ENCODE data around the gene PBX1. TPM values are rescaled to one million over a fixed set of nuclear protein-coding genes. Genes with fewer than 3 reads are reported as not detected.

Gene PBX1
- total and polyA plus RNA-seq, 2 donors (not counting 3 experiments of a cell fraction or from before 2014, with no cell fraction given) = 10.7 to 24.1 TPM

DNA sequence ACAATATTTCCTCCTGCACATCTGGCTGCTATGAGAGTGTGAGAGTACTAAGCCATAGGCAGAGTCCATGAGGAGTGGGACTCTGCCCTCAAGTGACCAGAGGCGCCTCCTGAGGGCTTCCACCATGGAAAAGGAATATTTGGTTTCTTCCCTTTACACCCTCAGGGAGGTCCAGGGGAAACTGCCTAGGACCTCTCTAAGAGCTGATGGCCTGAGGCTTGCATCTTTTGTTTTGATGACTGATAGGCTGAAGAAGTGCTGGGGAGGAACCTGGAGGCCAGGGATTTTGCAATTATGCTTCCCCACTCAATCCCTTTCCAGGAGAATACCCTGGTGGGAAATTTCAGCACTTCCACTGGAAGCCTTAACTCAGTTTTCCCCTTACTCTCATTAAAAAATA lies 111.0 kb downstream of the PBX1 start:
- Histone ChIP-seq H3K27ac (ENCODE audit: insufficient read depth, low read depth, low read length) (no peak overlapping the region), H3K9me1 (replicated peaks; ENCODE audit: control insufficient read depth, extremely low read depth, insufficient read depth, low read length) (no peaks in the 10 kb centered on the region), H3K4me3 (replicated peaks in 1 of 3; ENCODE audit: insufficient read depth in 1 of 3, low read depth in 1 of 3, low read length in 3 of 3) (no peak overlapping the region), H3K79me2 (ENCODE audit: control insufficient read depth, insufficient read depth, low read length) (no peaks in the 10 kb centered on the region), H3K9me3 (replicated peaks; ENCODE audit: control insufficient read depth, insufficient read depth, low read length) (no peaks in the 10 kb centered on the region), H3K4me1 (ENCODE audit: control insufficient read depth, extremely low read depth, insufficient read depth, low read length) (no peaks in the 10 kb centered on the region), H2AFZ (ENCODE audit: low read depth, low read length) (no peak overlapping the region), H3K27me3 (ENCODE audit: control insufficient read depth in 2 of 2, insufficient read depth in 2 of 2, low read length in 2 of 2) (no peaks in the 10 kb centered on the region), H3K9ac (replicated peaks; ENCODE audit: extremely low read depth, insufficient read depth, low read length) (no peak overlapping the region), H3K36me3 (ENCODE audit: control insufficient read depth in 2 of 2, extremely low read depth in 1 of 2, insufficient read depth in 2 of 2, low read length in 2 of 2) (no peaks in the 10 kb centered on the region), H4K20me1 (replicated peaks; ENCODE audit: control insufficient read depth, extremely low read depth, insufficient read depth, low read length) (no peaks in the 10 kb centered on the region), H3K4me2 (ENCODE audit: insufficient read depth, low read length) (no peak overlapping the region)
- TF ChIP-seq POLR2AphosphoS5 (IDR thresholded peaks at IDR 0.05; ENCODE audit: insufficient read depth, low read depth, low read length) = no peak
- TF ChIP-seq, protein P1, sequence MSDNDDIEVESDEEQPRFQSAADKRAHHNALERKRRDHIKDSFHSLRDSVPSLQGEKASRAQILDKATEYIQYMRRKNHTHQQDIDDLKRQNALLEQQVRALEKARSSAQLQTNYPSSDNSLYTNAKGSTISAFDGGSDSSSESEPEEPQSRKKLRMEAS (IDR thresholded peaks at IDR 0.05; ENCODE audit: insufficient read depth, insufficient read length) = no peak
- BruUV-seq (replicated peaks) = no TSS peak
- FAIRE-seq = no peak
- no peak for DNase-seq (ENCODE audit: low read depth, low spot score)
- POLR2A ChIA-PET = no interaction called here
- dilution Hi-C loops (cut with MboI; ENCODE audit: extremely low pct_ligation_motif_present, low sequenced_read_pairs) = no loop called here
- CTCF ChIA-PET = no interaction called here
- intact Hi-C loops (cut with micrococcal nuclease) = no loop called here

DNA sequence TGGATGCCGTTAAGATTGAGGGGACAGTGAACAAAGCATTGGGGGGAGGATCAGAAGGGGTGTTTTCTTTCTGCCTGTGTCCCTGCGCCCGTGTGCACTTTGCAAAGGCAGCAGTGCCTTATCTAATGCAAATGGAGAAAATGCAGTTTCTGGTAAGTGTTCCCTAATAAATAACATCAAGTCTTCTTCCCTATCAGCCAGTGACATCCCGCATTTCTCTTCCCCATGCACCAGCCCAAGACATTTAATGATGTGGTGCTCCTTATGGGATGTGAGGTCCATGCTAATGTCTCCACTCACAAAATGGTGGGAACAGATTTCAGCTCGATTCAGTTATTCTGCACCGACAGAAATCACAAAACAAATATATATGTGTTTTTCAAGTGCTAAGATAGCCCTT lies 111.8 kb downstream of the PBX1 start:
- H4K20me1 ChIP-seq (replicated peaks; ENCODE audit: control insufficient read depth, extremely low read depth, insufficient read depth, low read length) = no peaks in the 10 kb centered on the region
- TF ChIP-seq GATA2 (IDR thresholded peaks at IDR 0.05; ENCODE audit: insufficient read depth, insufficient read length, low read depth, low read length) (no peak), MYC (IDR thresholded peaks at IDR 0.05; ENCODE audit: low read depth, low read length) (no peak), POLR2A (IDR thresholded peaks at IDR 0.05; ENCODE audit: low read depth, low read length) (no peak), EZH2 (IDR thresholded peaks at IDR 0.05; ENCODE audit: borderline replicate concordance, low read depth, low read length, severe bottlenecking) (no peak), JUN (IDR thresholded peaks at IDR 0.05; ENCODE audit: borderline replicate concordance, insufficient read depth, insufficient read length, low read depth) (no peak)
- TF ChIP-seq, protein P2, sequence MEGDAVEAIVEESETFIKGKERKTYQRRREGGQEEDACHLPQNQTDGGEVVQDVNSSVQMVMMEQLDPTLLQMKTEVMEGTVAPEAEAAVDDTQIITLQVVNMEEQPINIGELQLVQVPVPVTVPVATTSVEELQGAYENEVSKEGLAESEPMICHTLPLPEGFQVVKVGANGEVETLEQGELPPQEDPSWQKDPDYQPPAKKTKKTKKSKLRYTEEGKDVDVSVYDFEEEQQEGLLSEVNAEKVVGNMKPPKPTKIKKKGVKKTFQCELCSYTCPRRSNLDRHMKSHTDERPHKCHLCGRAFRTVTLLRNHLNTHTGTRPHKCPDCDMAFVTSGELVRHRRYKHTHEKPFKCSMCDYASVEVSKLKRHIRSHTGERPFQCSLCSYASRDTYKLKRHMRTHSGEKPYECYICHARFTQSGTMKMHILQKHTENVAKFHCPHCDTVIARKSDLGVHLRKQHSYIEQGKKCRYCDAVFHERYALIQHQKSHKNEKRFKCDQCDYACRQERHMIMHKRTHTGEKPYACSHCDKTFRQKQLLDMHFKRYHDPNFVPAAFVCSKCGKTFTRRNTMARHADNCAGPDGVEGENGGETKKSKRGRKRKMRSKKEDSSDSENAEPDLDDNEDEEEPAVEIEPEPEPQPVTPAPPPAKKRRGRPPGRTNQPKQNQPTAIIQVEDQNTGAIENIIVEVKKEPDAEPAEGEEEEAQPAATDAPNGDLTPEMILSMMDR (IDR thresholded peaks at IDR 0.05; ENCODE audit: extremely low read depth in 1 of 2, insufficient read depth in 1 of 2, low read depth in 1 of 2, low read length in 2 of 2) = no peak
- TF ChIP-seq, protein P1 (IDR thresholded peaks at IDR 0.05; ENCODE audit: insufficient read depth, insufficient read length) = no peak
- dilution Hi-C loops (cut with MboI; ENCODE audit: extremely low pct_ligation_motif_present, low sequenced_read_pairs) = no loop called here
- intact Hi-C loops (cut with micrococcal nuclease) = no loop called here
- CTCF ChIA-PET = no interaction called here
- no peak overlapping the region for H2AFZ ChIP-seq (ENCODE audit: low read depth, low read length)
- H3K79me2 ChIP-seq (ENCODE audit: control insufficient read depth, insufficient read depth, low read length) = no peaks in the 10 kb centered on the region
- H3K9me1 ChIP-seq (replicated peaks; ENCODE audit: control insufficient read depth, extremely low read depth, insufficient read depth, low read length) = no peaks in the 10 kb centered on the region
- no peaks in the 10 kb centered on the region for H3K4me1 ChIP-seq (ENCODE audit: control insufficient read depth, extremely low read depth, insufficient read depth, low read length)
- BruUV-seq (replicated peaks) = no TSS peak
- H3K4me2 ChIP-seq (ENCODE audit: insufficient read depth, low read length) = no peak overlapping the region
- FAIRE-seq (no peak), DNase-seq (ENCODE audit: low read depth, low spot score) (no peak)
- H3K27me3 ChIP-seq (ENCODE audit: control insufficient read depth in 2 of 2, insufficient read depth in 2 of 2, low read length in 2 of 2) = no peaks in the 10 kb centered on the region
- H3K36me3 ChIP-seq (ENCODE audit: control insufficient read depth in 2 of 2, extremely low read depth in 1 of 2, insufficient read depth in 2 of 2, low read length in 2 of 2) = no peaks in the 10 kb centered on the region
- no peak overlapping the region for H3K4me3 ChIP-seq (replicated peaks in 1 of 3; ENCODE audit: insufficient read depth in 1 of 3, low read depth in 1 of 3, low read length in 3 of 3)
- no peak overlapping the region for H3K9ac ChIP-seq (replicated peaks; ENCODE audit: extremely low read depth, insufficient read depth, low read length)
- POLR2A ChIA-PET = no interaction called here
- H3K27ac ChIP-seq (ENCODE audit: insufficient read depth, low read depth, low read length) = no peak overlapping the region
- no peaks in the 10 kb centered on the region for H3K9me3 ChIP-seq (replicated peaks; ENCODE audit: control insufficient read depth, insufficient read depth, low read length)
